Activated B cell treated with CpG ODN at 0.5 μM for 24 hours (primary cell): ENCODE data around the gene DOK1. TPM values are rescaled to one million over a fixed set of nuclear protein-coding genes. Genes with fewer than 3 reads are reported as not detected.

ENCODE experiments used
- ATAC-seq: fragments of 200-7000 bp; cut with Tn5 transposase; one replicate; pipeline ENCODE4 v1.10.0; 2021; ENCODE audit warnings: low read depth, mild to moderate bottlenecking, moderate library complexity
- CTCF ChIA-PET: fragments of 350-600 bp; sonication (Branson Sonifier 250); formaldehyde crosslinking; loops from one replicate; lab custom pipeline; 2021; ENCODE audit warnings: antibody characterized with exemption; lab: Charles Lee
- POLR2A ChIA-PET: fragments of 350-600 bp; sonication (Branson Sonifier 250); formaldehyde crosslinking; loops from one replicate; lab custom pipeline; 2021; ENCODE audit warnings: antibody characterized with exemption; lab: Charles Lee
- DNase-seq: peaks from one replicate; pipeline ENCODE4 v3.0.0; 2022
- H3K27ac Mint-ChIP-seq: one replicate; pipeline ENCODE4 v1.8.0; 2020; ENCODE audit warnings: mixed read lengths
- H3K27me3 Mint-ChIP-seq: one replicate; pipeline ENCODE4 v1.8.0; 2021; ENCODE audit warnings: mixed read lengths
- H3K36me3 Mint-ChIP-seq: one replicate; pipeline ENCODE4 v1.8.0; 2021; ENCODE audit warnings: low read depth, mixed read lengths
- H3K4me1 Mint-ChIP-seq: one replicate; pipeline ENCODE4 v1.8.0; 2021; ENCODE audit warnings: mixed read lengths
- H3K4me3 Mint-ChIP-seq: one replicate; pipeline ENCODE4 v1.8.0; 2020; ENCODE audit warnings: mild to moderate bottlenecking, mixed read lengths
- H3K9me3 Mint-ChIP-seq: one replicate; pipeline ENCODE4 v1.8.0; 2020; ENCODE audit warnings: mixed read lengths
- CTCF ChIP-seq: fragments of 200-600 bp; IDR thresholded peaks from one replicate; pipeline ENCODE4 v1.8.0; 2022; ENCODE audit warnings: antibody characterized with exemption, mild to moderate bottlenecking
- intact Hi-C: fragments of 100-400 bp; cut with micrococcal nuclease; formaldehyde crosslinking; loops from one replicate; pipeline ENCODE4 v1.15.1; 2024
- total RNA-seq: library from RNA; stranded (reverse); gene quantifications from 2 replicates; pipeline ENCODE4 v1.2.3, GENCODE V29; 2022

DOK1 gene
- total RNA-seq, 1 donor from 2014 or later, result 33.8 TPM

- no peak overlapping the region for H3K4me3 Mint-ChIP-seq
Measured at GRCh38 chr2:74599676-74600075, 45.2 kb downstream of the DOK1 start.

GRCh38 chr2:74602586-74603281, 48.2 kb downstream of the DOK1 start:
- TF ChIP-seq CTCF, result no peak
- Mint-ChIP-seq H3K9me3 (no peaks in the 10 kb centered on the region), H3K27me3 (peaks cover 19% of the 10 kb centered on the region), H3K4me3 (no peak overlapping the region), H3K4me1 (peaks cover 5% of the 10 kb centered on the region), H3K36me3 (no peaks in the 10 kb centered on the region), H3K27ac (no peak overlapping the region)
- no peak for ATAC-seq
- POLR2A ChIA-PET, result no interaction called here
- DNase-seq, result no peak
- CTCF ChIA-PET, result no interaction called here
- intact Hi-C loops, result loop anchor here (5.0 kb wide), 1 partner anchor 270 kb away; no protein-coding TSS in a partner anchor

More at GRCh38 chr2:74599676-74600075, 45.2 kb downstream of the DOK1 start:
- Mint-ChIP-seq H3K27ac (no peak overlapping the region), H3K4me1 (peaks cover 5% of the 10 kb centered on the region), H3K36me3 (no peaks in the 10 kb centered on the region), H3K9me3 (no peaks in the 10 kb centered on the region), H3K27me3 (peaks cover 27% of the 10 kb centered on the region)
- CTCF ChIA-PET, result no interaction called here
- intact Hi-C loops, result loop anchor here (5.0 kb wide), 1 partner anchor 273 kb away; no protein-coding TSS in a partner anchor
- no peak for TF ChIP-seq CTCF
- POLR2A ChIA-PET, result interaction anchor here (0.7 kb wide), 1 partner anchor 22 kb away, joined by 3 read pairs; no protein-coding TSS in a partner anchor
- ATAC-seq, result peak; percentile 71
- no peak for DNase-seq

- H3K9me3 Mint-ChIP-seq, result no peaks in the 10 kb centered on the region
- ATAC-seq (no peak), DNase-seq (no peak)
- no peaks in the 10 kb centered on the region for H3K36me3 Mint-ChIP-seq
- POLR2A ChIA-PET, result no interaction called here
- CTCF ChIA-PET, result no interaction called here
- intact Hi-C loops, result loop anchor here (5.0 kb wide), 1 partner anchor 269 kb away; no protein-coding TSS in a partner anchor
- H3K27ac Mint-ChIP-seq, result no peak overlapping the region
- no peak overlapping the region for H3K4me3 Mint-ChIP-seq
- H3K27me3 Mint-ChIP-seq, result peaks cover 19% of the 10 kb centered on the region
- peaks cover 5% of the 10 kb centered on the region for H3K4me1 Mint-ChIP-seq
- no peak for TF ChIP-seq CTCF
Measured at GRCh38 chr2:74603282-74604000, 48.9 kb downstream of the DOK1 start.

- no peak for DNase-seq
- CTCF ChIA-PET, result no interaction called here
- H3K36me3 Mint-ChIP-seq, result no peaks in the 10 kb centered on the region
- POLR2A ChIA-PET, result no interaction called here
- H3K27me3 Mint-ChIP-seq, result peaks cover 27% of the 10 kb centered on the region
- ATAC-seq, result no peak
- no peak overlapping the region for H3K4me3 Mint-ChIP-seq
- TF ChIP-seq CTCF, result no peak
- H3K27ac Mint-ChIP-seq, result no peak overlapping the region
- intact Hi-C loops, result no loop called here
- no peaks in the 10 kb centered on the region for H3K9me3 Mint-ChIP-seq
- no peaks in the 10 kb centered on the region for H3K4me1 Mint-ChIP-seq
Measured at GRCh38 chr2:74606927-74607326, 52.4 kb downstream of the DOK1 start.

Other genes with a start within 250 kb of the DOK1 start
- 5.4 and 5.9 TPM in 2 replicates for gene SLC4A5, start 211.3 kb upstream of the DOK1 start, total RNA-seq
- gene DCTN1, start 174.4 kb upstream of the DOK1 start, total RNA-seq, result 122 and 137 TPM in 2 replicates
- gene C2orf81, start 133.1 kb upstream of the DOK1 start, total RNA-seq, result 3.9 and 5.5 TPM in 2 replicates
- gene WDR54, start 133.0 kb upstream of the DOK1 start, total RNA-seq, result 32.3 and 33.5 TPM in 2 replicates
- 8.3 and 11.6 TPM in 2 replicates for gene RTKN, start 112.8 kb upstream of the DOK1 start, total RNA-seq
- 47.9 and 51.3 TPM in 2 replicates for gene INO80B, start 99.6 kb upstream of the DOK1 start, total RNA-seq
- gene WBP1, start 96.3 kb upstream of the DOK1 start, total RNA-seq, result 61.4 and 65.3 TPM in 2 replicates
- gene MOGS, start 89.3 kb upstream of the DOK1 start, total RNA-seq, result 70.8 and 85.7 TPM in 2 replicates
- gene MRPL53, start 82.0 kb upstream of the DOK1 start, total RNA-seq, result 86.9 and 98.8 TPM in 2 replicates
- gene CCDC142, start 71.7 kb upstream of the DOK1 start, total RNA-seq, result 29.3 and 40.4 TPM in 2 replicates
- gene TTC31, start 71.6 kb upstream of the DOK1 start, total RNA-seq, result 41.9 and 49.1 TPM in 2 replicates
- gene LBX2, start 55.1 kb upstream of the DOK1 start, total RNA-seq, result 0.69 and 1.2 TPM in 2 replicates
- gene PCGF1, start 47.0 kb upstream of the DOK1 start, total RNA-seq, result 29.3 and 34.7 TPM in 2 replicates
- not detected in 2 replicates for gene TLX2, start 40.3 kb upstream of the DOK1 start, total RNA-seq
- 0.51 and 0.73 TPM in 2 replicates for gene DQX1, start 28.5 kb upstream of the DOK1 start, total RNA-seq
- 167 and 177 TPM in 2 replicates for gene AUP1, start 25.0 kb upstream of the DOK1 start, total RNA-seq
- gene HTRA2, start 24.8 kb upstream of the DOK1 start, total RNA-seq, result 49.4 and 53.1 TPM in 2 replicates
- 1.4 and 2.3 TPM in 2 replicates for gene LOXL3, start 778 bp upstream of the DOK1 start, total RNA-seq
- not detected in 2 replicates for gene M1AP, start 93.6 kb downstream of the DOK1 start, total RNA-seq
- 10.2 and 11.6 TPM in 2 replicates for gene SEMA4F, start 99.5 kb downstream of the DOK1 start, total RNA-seq